HEK293 (cell line): Measurements from ENCODE around the gene INCA1.

Experiments used
- CTCF ChIA-PET: fragments of 350-600 bp; formaldehyde crosslinking; extraction: SDS; loops from one replicate; lab custom pipeline; 2021; ENCODE audit warnings: antibody characterized with exemption; lab: Yijun Ruan, JAX
- POLR2A ChIA-PET: fragments of 300-600 bp; formaldehyde crosslinking; extraction: SDS; loops from one replicate; lab custom pipeline; 2020; ENCODE audit warnings: antibody characterized with exemption, inconsistent platforms; lab: Yijun Ruan, JAX
- H3K27ac ChIP-seq: fragments of 200-500 bp; sonication (Bioruptor generic); 2 replicates; pipeline ENCODE4 v1.5.1; 2014; ENCODE audit warnings: low read depth, low read length, control low read depth, inconsistent platforms; ENCODE audit errors: extremely low read depth
- H3K36me3 ChIP-seq, 2 experiments: fragments of 200-500 bp in 1 of 2; sonication (Bioruptor generic) in 1 of 2; 1 replicate in 1 of 2; 2 replicates in 1 of 2; pipeline ENCODE4 v1.5.1; 2014 to 2017; ENCODE audit warnings: inconsistent platforms in 2 of 2, low read length in 2 of 2; ENCODE audit not compliant: control insufficient read depth in 2 of 2, insufficient read depth in 1 of 2
- H3K4me1 ChIP-seq: fragments of 200-500 bp; sonication (Bioruptor generic); 2 replicates; pipeline ENCODE4 v1.5.1; 2014; ENCODE audit warnings: mild to moderate bottlenecking, low read length, inconsistent platforms; ENCODE audit not compliant: control insufficient read depth, insufficient read depth
- H3K4me3 ChIP-seq: 2 replicates; pipeline ENCODE4 v1.5.1; 2011; ENCODE audit warnings: low read depth, mild to moderate bottlenecking, control low read depth, low read length, moderate library complexity
- H3K9me3 ChIP-seq: fragments of 200-500 bp; sonication (Bioruptor generic); 2 replicates; pipeline ENCODE4 v1.5.1; 2014; ENCODE audit warnings: low read depth, low read length, inconsistent platforms; ENCODE audit not compliant: control insufficient read depth, insufficient read depth
- EGR2 ChIP-seq: fragments of 450-650 bp; formaldehyde crosslinking; IDR thresholded peaks from 2 replicates; pipeline ENCODE4 v1.5.1; 2016; ENCODE audit warnings: low read depth, missing biosample characterization, missing genetic modification characterization
- GLIS2 ChIP-seq: fragments of 450-650 bp; formaldehyde crosslinking; IDR thresholded peaks from 2 replicates; pipeline ENCODE4 v1.5.1; 2016; ENCODE audit warnings: missing biosample characterization, missing genetic modification characterization
- HOXA7 ChIP-seq: sonication (generic); formaldehyde crosslinking; IDR thresholded peaks from 2 replicates; pipeline ENCODE4 v1.8.1; 2022; ENCODE audit warnings: missing genetic modification reagents, borderline replicate concordance
- HOXD13 ChIP-seq: sonication (generic); formaldehyde crosslinking; IDR thresholded peaks from 2 replicates; pipeline ENCODE4 v1.8.0; 2022; ENCODE audit warnings: missing genetic modification reagents, borderline replicate concordance
- IKZF3 ChIP-seq: fragments of 450-650 bp; IDR thresholded peaks from 2 replicates; pipeline ENCODE4 v1.5.0; 2018; ENCODE audit warnings: missing biosample characterization, mild to moderate bottlenecking, missing genetic modification characterization, moderate library complexity
- OVOL3 ChIP-seq: fragments of 450-650 bp; formaldehyde crosslinking; IDR thresholded peaks from 2 replicates; pipeline ENCODE4 v1.5.1; 2016; ENCODE audit warnings: missing biosample characterization, missing genetic modification characterization
- SP7 ChIP-seq: fragments of 450-650 bp; formaldehyde crosslinking; IDR thresholded peaks from 2 replicates; pipeline ENCODE4 v1.5.1; 2016; ENCODE audit warnings: missing biosample characterization, missing genetic modification characterization
- YY2 ChIP-seq: fragments of 450-650 bp; formaldehyde crosslinking; IDR thresholded peaks from 2 replicates; pipeline ENCODE4 v1.5.1; 2016; ENCODE audit warnings: missing biosample characterization, missing genetic modification characterization
- ZBTB17 ChIP-seq: fragments of 450-650 bp; formaldehyde crosslinking; IDR thresholded peaks from 2 replicates; pipeline ENCODE4 v1.5.1; 2016; ENCODE audit warnings: missing biosample characterization, missing genetic modification characterization
- ZNF114 ChIP-seq: fragments of 450-650 bp; formaldehyde crosslinking; IDR thresholded peaks from 2 replicates; pipeline ENCODE4 v1.5.0; 2017; ENCODE audit warnings: missing biosample characterization, missing genetic modification characterization
- ZNF133 ChIP-seq: fragments of 450-650 bp; formaldehyde crosslinking; IDR thresholded peaks from 2 replicates; pipeline ENCODE4 v1.5.1; 2016; ENCODE audit warnings: missing biosample characterization, missing genetic modification characterization
- ZNF157 ChIP-seq: fragments of 450-650 bp; formaldehyde crosslinking; IDR thresholded peaks from 2 replicates; pipeline ENCODE4 v1.5.1; 2016; ENCODE audit warnings: missing biosample characterization, missing genetic modification characterization
- ZNF366 ChIP-seq: fragments of 450-650 bp; formaldehyde crosslinking; conservative IDR thresholded peaks from 2 replicates; pipeline ENCODE4 v1.5.1; 2016; ENCODE audit warnings: missing biosample characterization, missing genetic modification characterization
- ZNF501 ChIP-seq: fragments of 450-650 bp; formaldehyde crosslinking; IDR thresholded peaks from 2 replicates; pipeline ENCODE4 v1.5.1; 2016; ENCODE audit warnings: missing biosample characterization, missing genetic modification characterization
- ZNF530 ChIP-seq: fragments of 450-650 bp; formaldehyde crosslinking; IDR thresholded peaks from 2 replicates; pipeline ENCODE4 v1.5.1; 2016; ENCODE audit warnings: low read depth, missing biosample characterization, missing genetic modification characterization
- ZNF544 ChIP-seq: fragments of 450-650 bp; formaldehyde crosslinking; IDR thresholded peaks from 2 replicates; pipeline ENCODE4 v1.5.0; 2017; ENCODE audit warnings: missing biosample characterization, missing genetic modification characterization
- ZNF549 ChIP-seq: fragments of 450-650 bp; IDR thresholded peaks from 2 replicates; pipeline ENCODE4 v1.5.1; 2018; ENCODE audit warnings: missing biosample characterization, missing genetic modification characterization, mild to moderate bottlenecking, inconsistent platforms, moderate library complexity
- ZNF560 ChIP-seq: fragments of 450-650 bp; formaldehyde crosslinking; IDR thresholded peaks from 2 replicates; pipeline ENCODE4 v1.5.1; 2017; ENCODE audit warnings: missing biosample characterization, missing genetic modification characterization, borderline replicate concordance
- ZNF600 ChIP-seq: fragments of 450-650 bp; formaldehyde crosslinking; IDR thresholded peaks from 2 replicates; pipeline ENCODE4 v1.5.1; 2016; ENCODE audit warnings: missing biosample characterization, missing genetic modification characterization
- ZNF624 ChIP-seq: fragments of 450-650 bp; formaldehyde crosslinking; IDR thresholded peaks from 2 replicates; pipeline ENCODE4 v1.5.1; 2017; ENCODE audit warnings: missing biosample characterization, missing genetic modification characterization
- ZNF670 ChIP-seq: fragments of 450-650 bp; formaldehyde crosslinking; IDR thresholded peaks from 2 replicates; pipeline ENCODE4 v1.5.1; 2016; ENCODE audit warnings: missing biosample characterization, missing genetic modification characterization, low read depth
- ZNF777 ChIP-seq: fragments of 450-650 bp; formaldehyde crosslinking; IDR thresholded peaks from 2 replicates; pipeline ENCODE4 v1.5.1; 2017; ENCODE audit warnings: missing biosample characterization, missing genetic modification characterization, borderline replicate concordance
- ZNF785 ChIP-seq: fragments of 450-650 bp; formaldehyde crosslinking; IDR thresholded peaks from 2 replicates; pipeline ENCODE4 v1.5.1; 2016; ENCODE audit warnings: missing biosample characterization, missing genetic modification characterization
- ZNF791 ChIP-seq: fragments of 450-650 bp; formaldehyde crosslinking; IDR thresholded peaks from 2 replicates; pipeline ENCODE4 v1.5.1; 2016; ENCODE audit warnings: missing biosample characterization, missing genetic modification characterization
- ZNF843 ChIP-seq: fragments of 450-650 bp; formaldehyde crosslinking; IDR thresholded peaks from 2 replicates; pipeline ENCODE4 v1.5.1; 2016; ENCODE audit warnings: missing biosample characterization, missing genetic modification characterization
- ZSCAN23 ChIP-seq: fragments of 450-650 bp; formaldehyde crosslinking; IDR thresholded peaks from 2 replicates; pipeline ENCODE4 v1.5.1; 2016; ENCODE audit warnings: missing biosample characterization, missing genetic modification characterization
- TF ChIP-seq, protein P1 (sequence below): fragments of 450-650 bp; formaldehyde crosslinking; IDR thresholded peaks from 2 replicates; pipeline ENCODE4 v1.5.1; 2016; ENCODE audit warnings: missing biosample characterization, missing genetic modification characterization
- TF ChIP-seq, protein P2 (sequence below): fragments of 450-650 bp; formaldehyde crosslinking; IDR thresholded peaks from 2 replicates; pipeline ENCODE4 v1.5.1; 2016; ENCODE audit warnings: missing biosample characterization, missing genetic modification characterization
- TF ChIP-seq, protein P3 (sequence below): fragments of 450-650 bp; formaldehyde crosslinking; optimal IDR thresholded peaks from 2 replicates; pipeline ENCODE3; 2016; ENCODE audit warnings: missing biosample characterization, mild to moderate bottlenecking, missing genetic modification characterization
- TF ChIP-seq, protein P4 (sequence below): fragments of 450-650 bp; formaldehyde crosslinking; IDR thresholded peaks from 2 replicates; pipeline ENCODE4 v1.5.1; 2016; ENCODE audit warnings: missing biosample characterization, missing genetic modification characterization
- TF ChIP-seq, protein P5 (sequence below): fragments of 450-650 bp; formaldehyde crosslinking; IDR thresholded peaks from 2 replicates; pipeline ENCODE4; 2016; ENCODE audit warnings: missing biosample characterization, missing genetic modification characterization

Gene INCA1

DNA sequence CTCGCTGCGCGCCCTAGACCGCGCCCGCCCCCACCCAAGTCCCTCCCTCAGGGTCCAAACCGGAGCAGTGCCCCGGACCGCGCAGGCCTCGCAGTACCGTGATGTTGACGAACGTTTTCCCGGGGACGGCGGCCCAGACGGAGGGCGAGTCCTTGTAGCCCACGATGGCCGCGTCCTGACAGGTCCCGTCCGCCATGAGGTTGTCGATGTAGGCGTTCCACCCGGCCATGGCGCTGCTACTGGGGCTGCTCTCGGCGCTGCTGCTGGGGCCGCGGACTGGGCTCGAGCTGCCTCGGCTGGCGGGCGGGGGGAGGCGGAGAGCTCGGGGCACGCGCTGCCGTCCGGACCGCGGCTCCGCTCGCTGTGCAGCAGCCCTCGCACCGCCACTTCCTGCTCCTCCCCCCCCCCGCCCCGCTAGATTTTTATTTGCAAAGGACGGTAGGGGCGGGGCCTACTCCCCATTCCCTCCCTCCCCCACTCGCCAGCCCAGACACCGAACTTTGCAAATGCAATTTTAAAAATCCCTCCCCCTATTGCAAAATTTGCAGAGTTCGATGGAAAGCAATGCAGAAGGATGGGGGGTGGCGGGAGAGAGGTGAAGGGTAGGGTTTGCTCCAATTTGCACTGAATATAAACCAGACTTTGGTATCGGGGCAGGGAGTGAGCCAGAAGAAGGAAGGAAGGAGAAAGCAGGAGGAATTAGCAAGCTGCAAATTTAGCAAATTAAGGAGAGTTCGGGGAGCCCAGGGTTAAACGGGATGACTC is 49.0 kb downstream of the INCA1 start, which contains the start of gene PFN1:
TSS of gene PFN1 (minus strand) at position 365 of the 765 bp plus-strand sequence. CDS start at position 229, 136 bp downstream.
- Histone ChIP-seq H3K9me3 (no peaks in the 10 kb centered on the region), H3K4me1 (peaks cover 21% of the 10 kb centered on the region), H3K27ac (peak within 1 kb of the TSS; percentile 99), H3K4me3 (peak within 1 kb of the TSS; percentile 97), H3K36me3 (peaks cover 22 to 39% of the 10 kb centered on the region in 2 experiments)
- ChIA-PET CTCF (interaction anchor here (0.7 to 1.2 kb wide), 2 partner anchors 9 to 31 kb away, joined by 3 to 4 read pairs; partner anchors contain the start of genes RNF167 and SLC25A11), POLR2A (interaction anchor here (0.7 to 17.9 kb wide), 14 partner anchors 9 to 238 kb away, joined by 3 to 358 read pairs (median 5); partner anchors contain the start of genes CAMTA2, INCA1, KIF1C and PLD2)
- TF ChIP-seq ZNF670 (tag by site-specific recombination) (no peak), ZNF785 (tag by site-specific recombination) (no peak), ZNF843 (tag by site-specific recombination) (0 out of 2 replicates have a peak, but pooled peaks have one; percentile 10), ZNF366 (tag by site-specific recombination) (peak; percentile 99), EGR2 (0 out of 2 replicates have a peak, but pooled peaks have one; percentile 10), OVOL3 (tag by site-specific recombination) (no peak; the same call in 1 of the 2 replicates), HOXD13 (no peak), ZNF777 (tag by site-specific recombination) (peak; percentile 71; the same call in 1 of the 2 replicates), ZNF157 (no peak), ZNF544 (no peak), ZSCAN23 (tag by site-specific recombination) (peak; percentile 85), ZNF530 (no peak), GLIS2 (tag by site-specific recombination) (no peak), YY2 (tag by site-specific recombination) (peak; percentile 89), ZNF600 (tag by site-specific recombination) (no peak; the same call in none of the 2 replicates), ZNF560 (tag by site-specific recombination) (no peak), ZNF624 (no peak), ZBTB17 (tag by site-specific recombination) (peak; percentile 97), ZNF133 (tag by site-specific recombination) (no peak), ZNF114 (no peak), IKZF3 (tag by site-specific recombination) (no peak; the same call in none of the 2 replicates), SP7 (peak; percentile 34; the same call in 1 of the 2 replicates), HOXA7 (no peak), ZNF791 (tag by site-specific recombination) (no peak), ZNF549 (tag by site-specific recombination) (no peak), ZNF501 (peak; percentile 82; the same call in 1 of the 2 replicates)
- TF ChIP-seq, protein P1, sequence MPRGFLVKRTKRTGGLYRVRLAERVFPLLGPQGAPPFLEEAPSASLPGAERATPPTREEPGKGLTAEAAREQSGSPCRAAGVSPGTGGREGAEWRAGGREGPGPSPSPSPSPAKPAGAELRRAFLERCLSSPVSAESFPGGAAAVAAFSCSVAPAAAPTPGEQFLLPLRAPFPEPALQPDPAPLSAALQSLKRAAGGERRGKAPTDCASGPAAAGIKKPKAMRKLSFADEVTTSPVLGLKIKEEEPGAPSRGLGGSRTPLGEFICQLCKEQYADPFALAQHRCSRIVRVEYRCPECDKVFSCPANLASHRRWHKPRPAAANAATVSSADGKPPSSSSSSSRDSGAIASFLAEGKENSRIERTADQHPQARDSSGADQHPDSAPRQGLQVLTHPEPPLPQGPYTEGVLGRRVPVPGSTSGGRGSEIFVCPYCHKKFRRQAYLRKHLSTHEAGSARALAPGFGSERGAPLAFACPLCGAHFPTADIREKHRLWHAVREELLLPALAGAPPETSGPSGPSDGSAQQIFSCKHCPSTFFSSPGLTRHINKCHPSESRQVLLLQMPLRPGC (tag by site-specific recombination): no peak
- TF ChIP-seq, protein P2, sequence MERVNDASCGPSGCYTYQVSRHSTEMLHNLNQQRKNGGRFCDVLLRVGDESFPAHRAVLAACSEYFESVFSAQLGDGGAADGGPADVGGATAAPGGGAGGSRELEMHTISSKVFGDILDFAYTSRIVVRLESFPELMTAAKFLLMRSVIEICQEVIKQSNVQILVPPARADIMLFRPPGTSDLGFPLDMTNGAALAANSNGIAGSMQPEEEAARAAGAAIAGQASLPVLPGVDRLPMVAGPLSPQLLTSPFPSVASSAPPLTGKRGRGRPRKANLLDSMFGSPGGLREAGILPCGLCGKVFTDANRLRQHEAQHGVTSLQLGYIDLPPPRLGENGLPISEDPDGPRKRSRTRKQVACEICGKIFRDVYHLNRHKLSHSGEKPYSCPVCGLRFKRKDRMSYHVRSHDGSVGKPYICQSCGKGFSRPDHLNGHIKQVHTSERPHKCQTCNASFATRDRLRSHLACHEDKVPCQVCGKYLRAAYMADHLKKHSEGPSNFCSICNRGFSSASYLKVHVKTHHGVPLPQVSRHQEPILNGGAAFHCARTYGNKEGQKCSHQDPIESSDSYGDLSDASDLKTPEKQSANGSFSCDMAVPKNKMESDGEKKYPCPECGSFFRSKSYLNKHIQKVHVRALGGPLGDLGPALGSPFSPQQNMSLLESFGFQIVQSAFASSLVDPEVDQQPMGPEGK (tag by site-specific recombination): peak; percentile 82
- TF ChIP-seq, protein P3, sequence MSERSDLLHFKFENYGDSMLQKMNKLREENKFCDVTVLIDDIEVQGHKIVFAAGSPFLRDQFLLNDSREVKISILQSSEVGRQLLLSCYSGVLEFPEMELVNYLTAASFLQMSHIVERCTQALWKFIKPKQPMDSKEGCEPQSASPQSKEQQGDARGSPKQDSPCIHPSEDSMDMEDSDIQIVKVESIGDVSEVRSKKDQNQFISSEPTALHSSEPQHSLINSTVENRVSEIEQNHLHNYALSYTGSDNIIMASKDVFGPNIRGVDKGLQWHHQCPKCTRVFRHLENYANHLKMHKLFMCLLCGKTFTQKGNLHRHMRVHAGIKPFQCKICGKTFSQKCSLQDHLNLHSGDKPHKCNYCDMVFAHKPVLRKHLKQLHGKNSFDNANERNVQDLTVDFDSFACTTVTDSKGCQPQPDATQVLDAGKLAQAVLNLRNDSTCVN (tag by site-specific recombination): peak; percentile 95
- TF ChIP-seq, protein P4, sequence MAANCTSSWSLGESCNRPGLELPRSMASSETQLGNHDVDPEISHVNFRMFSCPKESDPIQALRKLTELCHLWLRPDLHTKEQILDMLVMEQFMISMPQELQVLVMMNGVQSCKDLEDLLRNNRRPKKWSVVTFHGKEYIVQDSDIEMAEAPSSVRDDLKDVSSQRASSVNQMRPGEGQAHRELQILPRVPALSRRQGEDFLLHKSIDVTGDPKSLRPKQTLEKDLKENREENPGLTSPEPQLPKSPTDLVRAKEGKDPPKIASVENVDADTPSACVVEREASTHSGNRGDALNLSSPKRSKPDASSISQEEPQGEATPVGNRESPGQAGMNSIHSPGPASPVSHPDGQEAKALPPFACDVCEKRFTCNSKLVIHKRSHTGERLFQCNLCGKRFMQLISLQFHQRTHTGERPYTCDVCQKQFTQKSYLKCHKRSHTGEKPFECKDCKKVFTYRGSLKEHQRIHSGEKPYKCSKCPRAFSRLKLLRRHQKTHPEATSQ (tag by site-specific recombination): peak; percentile 71; the same call in 1 of the 2 replicates
- TF ChIP-seq, protein P5, sequence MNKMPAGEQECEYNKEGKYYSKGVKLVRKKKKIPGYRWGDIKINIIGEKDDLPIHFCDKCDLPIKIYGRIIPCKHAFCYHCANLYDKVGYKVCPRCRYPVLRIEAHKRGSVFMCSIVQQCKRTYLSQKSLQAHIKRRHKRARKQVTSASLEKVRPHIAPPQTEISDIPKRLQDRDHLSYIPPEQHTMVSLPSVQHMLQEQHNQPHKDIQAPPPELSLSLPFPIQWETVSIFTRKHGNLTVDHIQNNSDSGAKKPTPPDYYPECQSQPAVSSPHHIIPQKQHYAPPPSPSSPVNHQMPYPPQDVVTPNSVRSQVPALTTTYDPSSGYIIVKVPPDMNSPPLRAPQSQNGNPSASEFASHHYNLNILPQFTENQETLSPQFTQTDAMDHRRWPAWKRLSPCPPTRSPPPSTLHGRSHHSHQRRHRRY (tag by site-specific recombination): no peak
